Epithelial cell of esophagus (primary cell): ENCODE measurements around the gene COX18.
A peak's percentile ranks its signal among the peaks of the same experiment; 100 is the strongest.

Source experiments
- DNase-seq: peaks from one replicate; pipeline ENCODE4 v3.0.0; 2010; ENCODE audit warnings: low read depth
- H3K4me3 ChIP-seq: 2 replicates; pipeline ENCODE4 v1.5.1; 2011; ENCODE audit warnings: mild to moderate bottlenecking, low read length, control low read depth
- TF ChIP-seq, protein P1 (sequence below): IDR thresholded peaks from 2 replicates; pipeline ENCODE4 v1.5.1; 2011; ENCODE audit warnings: low read depth, mild to moderate bottlenecking, low read length, control low read depth, inconsistent platforms; ENCODE audit not compliant: insufficient read depth; ENCODE audit errors: missing control alignments

Gene COX18

DNA sequence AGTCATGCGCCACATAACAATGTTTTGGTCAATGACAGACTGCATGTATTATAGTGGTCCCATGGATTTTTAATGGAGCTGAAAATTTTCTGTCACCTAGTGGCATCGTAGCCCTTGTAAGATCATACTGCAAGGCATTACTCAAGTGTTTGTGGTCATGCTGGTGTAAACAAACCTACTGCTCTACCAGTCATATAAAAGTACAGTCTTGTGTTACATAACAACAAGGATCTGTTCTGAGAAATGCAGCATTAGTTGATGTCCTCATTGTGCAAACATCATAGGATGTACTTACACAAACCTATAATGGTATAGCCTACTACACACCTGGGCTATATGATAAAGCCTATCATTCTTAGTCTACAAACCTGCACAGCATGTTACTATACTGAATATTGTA is 34.6 kb downstream of the COX18 start:
- TF ChIP-seq, protein P1, sequence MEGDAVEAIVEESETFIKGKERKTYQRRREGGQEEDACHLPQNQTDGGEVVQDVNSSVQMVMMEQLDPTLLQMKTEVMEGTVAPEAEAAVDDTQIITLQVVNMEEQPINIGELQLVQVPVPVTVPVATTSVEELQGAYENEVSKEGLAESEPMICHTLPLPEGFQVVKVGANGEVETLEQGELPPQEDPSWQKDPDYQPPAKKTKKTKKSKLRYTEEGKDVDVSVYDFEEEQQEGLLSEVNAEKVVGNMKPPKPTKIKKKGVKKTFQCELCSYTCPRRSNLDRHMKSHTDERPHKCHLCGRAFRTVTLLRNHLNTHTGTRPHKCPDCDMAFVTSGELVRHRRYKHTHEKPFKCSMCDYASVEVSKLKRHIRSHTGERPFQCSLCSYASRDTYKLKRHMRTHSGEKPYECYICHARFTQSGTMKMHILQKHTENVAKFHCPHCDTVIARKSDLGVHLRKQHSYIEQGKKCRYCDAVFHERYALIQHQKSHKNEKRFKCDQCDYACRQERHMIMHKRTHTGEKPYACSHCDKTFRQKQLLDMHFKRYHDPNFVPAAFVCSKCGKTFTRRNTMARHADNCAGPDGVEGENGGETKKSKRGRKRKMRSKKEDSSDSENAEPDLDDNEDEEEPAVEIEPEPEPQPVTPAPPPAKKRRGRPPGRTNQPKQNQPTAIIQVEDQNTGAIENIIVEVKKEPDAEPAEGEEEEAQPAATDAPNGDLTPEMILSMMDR, result no peak
- peak; percentile 8 for DNase-seq
- H3K4me3 ChIP-seq, result no peak overlapping the region

DNA sequence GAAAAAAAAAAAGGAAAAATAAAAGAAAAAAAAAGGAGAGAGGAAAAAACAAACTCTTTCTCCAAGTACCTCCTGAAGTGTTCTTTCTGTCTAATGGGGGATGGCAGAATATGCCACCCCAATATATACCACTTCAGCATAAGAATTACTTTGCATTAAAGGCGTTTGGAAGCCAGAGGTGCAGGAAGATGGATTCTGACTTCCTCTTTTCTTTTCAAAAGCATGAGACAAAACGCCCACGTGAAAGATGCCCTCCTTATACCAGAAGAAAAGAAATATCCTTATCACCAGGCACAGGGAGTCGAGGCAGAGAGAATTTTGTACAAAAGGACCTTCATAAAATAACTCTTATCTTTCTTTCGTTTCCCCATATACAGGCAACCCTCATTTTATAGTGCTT is 40.9 kb downstream of the COX18 start:
- TF ChIP-seq, protein P1, result no peak
- DNase-seq, result no peak
- no peak overlapping the region for H3K4me3 ChIP-seq

DNA sequence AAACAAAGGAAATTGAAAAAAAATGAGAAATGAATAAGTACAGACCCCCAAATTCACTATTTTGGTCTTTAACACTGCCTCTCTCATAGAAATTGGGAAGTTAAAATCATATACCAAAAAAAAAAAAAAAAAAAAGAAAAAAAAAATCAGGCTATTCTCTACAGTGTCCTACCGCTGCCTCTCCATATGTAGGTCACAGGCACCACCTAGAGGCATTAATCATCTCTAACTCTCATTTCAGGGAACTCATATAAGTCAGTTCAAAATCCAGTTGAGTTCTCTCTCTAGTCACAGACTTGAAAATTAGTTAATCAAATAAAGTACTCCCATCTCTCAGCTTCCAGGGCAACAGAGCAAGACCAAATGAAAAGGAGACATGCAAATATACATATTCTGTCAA is 47.9 kb downstream of the COX18 start:
- TF ChIP-seq, protein P1, result peak; percentile 56
- H3K4me3 ChIP-seq, result no peak overlapping the region
- DNase-seq, result peak; percentile 73

DNA sequence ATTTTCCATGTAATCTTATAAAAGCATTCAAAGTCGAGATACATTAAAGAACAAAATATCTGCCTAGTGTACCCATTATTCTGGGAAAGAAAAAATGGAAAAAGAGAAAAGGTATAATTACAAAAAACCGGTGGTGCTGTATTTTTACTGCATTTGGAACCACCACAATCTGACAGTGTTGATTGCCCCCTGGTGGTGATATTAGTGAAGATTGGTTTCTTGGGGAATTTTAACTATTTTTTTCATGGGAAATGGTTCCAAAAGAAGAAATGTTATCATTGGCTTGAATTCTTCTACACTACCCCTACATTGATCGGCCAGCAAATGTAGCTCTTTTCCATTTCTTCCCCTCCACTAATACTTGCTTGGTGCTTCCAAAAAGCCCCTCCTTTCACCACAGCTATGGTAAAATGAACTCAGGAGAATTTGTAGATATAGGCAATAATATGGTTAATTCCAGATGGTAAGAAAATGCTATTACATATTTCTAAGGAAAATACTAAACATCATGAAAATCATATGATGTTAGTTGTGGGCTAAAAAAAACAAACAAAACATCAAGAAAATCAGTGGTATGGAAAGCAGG is 50.0 kb downstream of the COX18 start:
- DNase-seq, result peak; percentile 48
- no peak overlapping the region for H3K4me3 ChIP-seq
- TF ChIP-seq, protein P1, result peak; percentile 66

DNA sequence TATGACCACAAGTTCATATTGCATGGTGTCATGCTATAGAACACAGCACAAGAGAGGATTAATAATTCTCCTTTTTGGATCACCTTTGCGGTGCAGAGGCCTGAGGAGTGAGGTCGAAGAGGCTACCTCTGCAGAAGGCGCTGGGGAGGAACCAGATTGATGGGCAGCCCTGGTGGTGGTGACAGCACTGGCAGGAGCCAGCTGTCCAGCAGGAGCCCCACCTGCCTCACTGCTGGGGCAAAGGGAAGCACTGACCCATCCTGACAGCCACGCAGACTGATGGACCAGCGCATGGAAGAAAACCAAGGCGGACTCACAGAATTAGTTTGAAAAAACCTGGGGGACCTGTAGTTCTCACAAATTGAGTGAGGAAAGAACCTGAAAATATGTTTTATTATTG is 50.9 kb downstream of the COX18 start:
- no peak for DNase-seq
- no peak overlapping the region for H3K4me3 ChIP-seq
- TF ChIP-seq, protein P1, result no peak

DNA sequence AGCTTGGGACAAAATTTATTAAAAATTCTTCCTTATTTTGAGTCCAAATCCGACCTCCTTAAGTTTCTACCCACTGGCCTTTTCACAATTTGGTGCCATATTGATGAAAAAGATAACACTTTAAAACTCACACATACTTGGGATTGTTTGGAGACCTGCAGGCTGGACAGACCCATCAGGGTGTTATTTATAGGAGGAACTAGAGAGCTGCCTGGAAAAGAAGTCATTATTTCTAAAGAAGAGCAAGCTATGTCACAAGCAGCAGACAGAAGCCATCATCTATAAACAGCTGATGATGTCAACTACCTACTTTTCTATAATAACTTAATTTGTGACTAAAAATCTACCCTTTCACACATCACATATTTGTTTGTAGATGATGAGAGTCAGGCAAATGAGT is 56.2 kb downstream of the COX18 start:
- TF ChIP-seq, protein P1, result no peak
- no peak overlapping the region for H3K4me3 ChIP-seq
- DNase-seq, result no peak

DNA sequence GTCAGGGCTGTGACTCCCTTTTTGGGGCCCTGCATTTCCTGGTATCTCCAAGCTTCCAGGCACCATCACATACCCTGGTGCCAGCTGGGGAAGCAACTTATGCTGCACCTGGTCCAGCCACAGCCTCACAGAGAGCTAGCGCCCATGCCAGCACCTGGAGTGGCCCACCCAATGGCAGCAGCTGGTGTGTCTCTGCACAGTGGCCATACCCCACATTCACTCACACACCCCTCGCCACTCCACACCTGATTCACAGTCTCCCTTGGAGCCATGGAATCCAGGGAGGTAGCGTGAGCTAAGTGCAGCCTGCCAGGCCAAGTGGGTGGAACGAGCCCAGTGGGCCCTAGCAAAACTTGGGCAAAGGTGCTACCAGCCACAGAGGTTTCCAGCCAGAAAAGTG is 56.8 kb downstream of the COX18 start:
- DNase-seq, result no peak
- no peak overlapping the region for H3K4me3 ChIP-seq
- TF ChIP-seq, protein P1, result no peak
